NCI-H128 (cell line): Measurements from ENCODE around the gene DHPS.
"Not testable (repeated sequence)": the region's sequence is repeated elsewhere in the genome, so short reads cannot be mapped to it uniquely, and the experiment has no call there.

Source experiments
- DNase-seq: peaks from one replicate; lab custom pipeline; 2025; ENCODE audit not compliant: unreplicated experiment; lab: John Stamatoyannopoulos, UW

Gene DHPS

DNA sequence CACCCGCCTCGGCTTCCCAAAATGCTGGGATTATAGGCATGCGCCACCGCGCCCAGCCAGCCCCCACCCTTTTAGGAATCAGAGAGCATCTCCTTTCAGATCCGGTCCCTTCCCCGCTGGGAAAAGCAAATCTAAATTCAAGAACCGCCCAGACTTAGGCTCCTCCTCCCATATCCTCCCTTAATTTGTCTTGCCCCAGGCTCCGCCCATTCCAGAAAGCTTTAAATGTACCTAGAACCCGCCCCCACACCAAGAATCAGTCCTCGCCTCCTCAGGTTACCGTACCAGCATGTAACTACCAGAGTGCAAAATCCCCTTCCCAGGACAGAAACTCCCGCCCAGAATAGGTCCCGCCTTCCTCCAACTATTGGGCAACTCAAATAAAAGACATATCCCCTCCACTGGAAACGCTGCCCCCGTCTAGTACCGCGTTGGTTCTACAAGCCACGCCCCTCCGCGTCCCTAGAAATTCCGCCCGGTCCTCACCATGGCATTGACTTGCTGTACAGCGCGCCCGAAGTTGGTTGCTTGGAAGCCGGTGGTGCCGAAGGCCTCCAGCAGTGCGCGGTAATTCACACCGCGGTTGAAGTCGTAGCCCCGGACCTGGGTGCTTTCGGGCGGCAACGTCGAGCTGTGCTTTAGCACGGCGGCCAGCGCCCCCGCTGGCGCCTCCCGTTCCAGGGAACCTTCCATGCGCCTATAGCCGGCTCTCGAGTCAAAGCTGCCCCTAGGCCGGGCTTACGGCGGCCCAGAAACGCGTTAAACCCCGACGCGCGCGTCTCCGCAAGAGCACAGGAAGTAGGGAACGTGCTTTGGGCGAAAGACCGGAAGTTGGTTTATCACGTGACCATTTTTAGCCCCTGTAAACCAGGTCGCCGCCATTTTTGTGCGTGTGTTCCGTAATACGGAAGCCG is at the start of gene DHPS:
Gene DHPS, minus strand, starts transcription at position 807 of the 914 bp plus-strand sequence. Its CDS starts 114 bp downstream, at position 693.
- peak; percentile 91 for DNase-seq

DNA sequence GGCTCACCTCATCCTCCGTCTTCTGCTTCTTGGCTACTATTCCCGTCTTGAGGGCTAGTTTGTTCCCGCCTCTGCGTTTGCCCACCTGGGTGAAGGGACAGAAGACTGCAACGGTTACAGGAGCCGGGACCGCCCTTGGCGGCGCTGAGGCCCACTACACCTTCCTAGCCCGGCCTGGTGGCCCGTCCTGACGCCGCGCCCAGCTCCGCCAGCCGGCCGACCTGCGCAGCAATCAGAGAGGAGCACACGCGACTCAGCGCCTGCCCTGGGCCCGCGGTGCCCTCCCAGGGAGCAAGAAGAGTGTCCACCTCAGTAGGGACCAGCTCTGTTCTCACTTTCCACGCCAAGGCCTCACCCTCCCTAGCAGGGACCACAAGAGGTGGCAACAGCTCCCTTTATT is 49.7 kb upstream of the DHPS start:
- no peak for DNase-seq

DNA sequence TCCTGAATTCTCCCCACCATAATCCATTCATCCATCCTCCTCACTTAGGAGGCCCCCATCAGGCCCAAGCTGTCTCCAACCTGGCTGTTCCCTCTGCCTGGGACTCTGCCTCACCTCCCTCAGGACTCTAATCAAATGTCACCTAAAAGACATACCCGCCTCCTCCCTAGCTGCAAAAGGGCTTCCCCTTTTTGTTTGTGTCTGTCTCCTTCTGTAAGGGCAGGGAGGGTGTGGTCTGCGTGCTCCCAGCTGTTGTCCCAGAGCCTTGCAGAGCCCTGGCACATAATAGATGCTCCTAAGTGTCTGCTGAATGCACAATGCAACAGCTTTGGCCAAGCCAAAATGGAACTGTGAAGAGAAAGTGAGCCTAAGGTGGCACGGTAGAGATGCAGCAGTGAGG is 48.4 kb upstream of the DHPS start:
- no peak for DNase-seq

DNA sequence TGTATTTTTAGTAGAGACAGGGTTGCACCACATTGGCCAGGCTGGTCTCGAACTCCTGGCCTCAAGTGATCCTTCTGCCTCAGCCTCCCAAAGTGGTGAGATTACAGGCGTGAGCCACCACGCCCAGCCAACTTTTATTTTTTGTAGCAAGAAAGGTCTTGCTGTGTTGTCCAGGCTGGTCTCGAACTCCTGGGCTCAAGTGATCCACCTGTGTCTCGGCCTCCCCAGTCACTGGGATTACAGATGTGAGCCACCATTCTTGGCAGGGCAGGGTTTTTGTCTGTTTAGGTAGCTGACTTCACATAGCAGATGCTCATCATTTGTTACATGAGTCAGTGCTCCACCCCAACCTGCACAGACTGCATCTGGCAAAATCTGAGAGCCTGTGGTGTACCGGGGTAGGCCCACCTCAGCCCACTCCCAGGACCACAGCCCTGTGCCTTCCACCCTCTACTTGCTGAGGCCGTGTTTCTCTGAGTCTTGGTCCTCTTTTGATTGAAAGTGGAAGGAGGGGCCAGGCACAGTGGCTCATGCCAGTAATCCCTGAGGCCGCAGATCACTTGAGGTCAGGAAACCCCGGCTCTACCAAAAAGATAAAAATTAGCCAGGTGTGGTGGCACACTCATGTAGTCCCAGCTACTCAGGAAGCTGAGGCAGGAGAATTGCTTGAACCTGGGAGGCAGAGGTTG is 46.2 kb upstream of the DHPS start:
- DNase-seq, result no peak

DNA sequence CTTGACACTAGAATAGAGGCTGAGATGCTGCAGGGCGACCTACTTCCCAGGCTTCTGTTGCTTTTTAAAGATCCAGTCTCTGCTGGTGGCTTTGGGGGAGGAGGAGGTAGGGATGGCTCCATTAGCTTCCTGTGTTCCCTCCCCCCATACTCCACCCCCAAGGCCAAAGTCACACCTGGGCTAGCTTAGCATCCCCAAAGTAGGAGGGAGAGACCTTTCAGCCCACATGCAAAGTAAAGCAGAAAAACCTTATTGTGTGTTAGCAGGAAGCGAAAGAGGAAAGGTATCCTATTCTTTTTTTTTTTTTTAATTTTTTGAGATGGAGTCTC is 45.3 kb upstream of the DHPS start:
- DNase-seq, result no peak

DNA sequence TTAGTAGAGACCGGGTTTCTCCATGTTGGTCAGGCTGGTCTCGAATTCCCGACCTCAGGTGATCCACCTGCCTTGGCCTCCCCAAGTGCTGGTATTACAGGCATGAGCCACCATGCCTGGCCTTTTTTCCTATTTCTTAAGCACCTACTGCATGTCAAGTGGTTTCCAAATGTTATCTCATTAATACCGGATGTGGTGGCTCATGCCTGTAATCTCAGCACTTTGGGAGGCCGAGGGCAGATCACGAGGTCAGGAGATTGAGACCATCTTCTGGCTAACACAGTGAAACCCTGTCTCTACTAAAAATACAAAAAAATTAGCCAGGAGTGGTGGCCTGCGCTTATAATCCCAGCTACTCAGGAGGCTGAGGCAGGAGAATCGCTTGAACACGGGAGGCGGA is 43.9 kb upstream of the DHPS start:
- DNase-seq, result not testable (repeated sequence)

DNA sequence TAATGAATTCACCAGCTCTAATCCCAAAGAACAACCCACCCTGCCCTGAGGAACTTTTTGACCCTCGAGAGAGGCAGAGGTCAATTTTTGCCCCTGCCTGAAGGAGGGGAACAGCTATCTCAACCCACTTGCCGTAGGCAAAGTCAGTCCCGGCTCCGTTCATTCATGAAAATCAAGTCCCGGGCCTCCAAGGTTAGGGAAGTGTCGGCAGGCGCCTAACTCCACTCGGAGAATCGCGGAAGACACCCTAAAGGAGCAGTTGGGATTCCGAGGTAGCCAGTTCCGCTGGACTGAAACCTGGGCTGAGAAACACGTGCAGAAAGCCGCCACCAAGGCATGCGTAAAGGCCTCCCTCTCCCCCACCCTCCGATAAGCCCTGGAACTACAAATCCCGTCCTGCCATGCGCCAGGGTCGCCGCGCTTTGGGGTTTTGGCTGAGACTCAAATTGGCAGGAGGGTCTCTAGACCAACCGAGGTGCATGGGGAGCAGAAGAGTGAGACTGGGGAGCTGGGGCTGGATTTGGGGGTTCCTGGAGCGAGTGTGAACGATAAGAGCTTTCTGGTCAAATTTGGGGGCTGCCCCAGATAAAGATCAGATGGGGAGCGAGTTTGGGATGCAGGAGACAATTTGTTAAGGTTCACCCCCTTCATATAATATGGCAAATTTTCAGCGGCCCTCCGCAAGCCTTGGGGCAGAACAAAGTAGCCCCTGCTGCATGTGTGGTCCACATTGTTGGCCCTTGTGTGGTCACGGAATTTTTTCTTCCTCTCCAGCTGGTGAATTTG is 42.2 kb upstream of the DHPS start, which contains the start of gene TNPO2:
Gene TNPO2, minus strand, starts transcription at position 292 of the 786 bp plus-strand sequence. CDS start 2,955 bp downstream, outside the sequence.
- peak; percentile 24 for DNase-seq

DNA sequence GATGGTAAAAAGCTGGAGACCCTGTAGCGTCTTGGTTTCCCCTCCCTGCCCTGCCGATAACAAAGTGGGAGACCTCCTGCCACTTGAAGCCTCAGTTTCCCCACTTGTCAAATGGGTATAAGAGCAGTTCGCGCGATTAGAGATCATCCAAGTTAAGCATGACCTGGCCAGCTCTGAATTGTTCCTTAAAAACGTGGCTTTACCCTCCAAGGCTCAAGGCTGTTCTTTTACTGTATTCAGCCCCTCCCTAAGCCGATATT is 41.6 kb upstream of the DHPS start:
- no peak for DNase-seq

DNA sequence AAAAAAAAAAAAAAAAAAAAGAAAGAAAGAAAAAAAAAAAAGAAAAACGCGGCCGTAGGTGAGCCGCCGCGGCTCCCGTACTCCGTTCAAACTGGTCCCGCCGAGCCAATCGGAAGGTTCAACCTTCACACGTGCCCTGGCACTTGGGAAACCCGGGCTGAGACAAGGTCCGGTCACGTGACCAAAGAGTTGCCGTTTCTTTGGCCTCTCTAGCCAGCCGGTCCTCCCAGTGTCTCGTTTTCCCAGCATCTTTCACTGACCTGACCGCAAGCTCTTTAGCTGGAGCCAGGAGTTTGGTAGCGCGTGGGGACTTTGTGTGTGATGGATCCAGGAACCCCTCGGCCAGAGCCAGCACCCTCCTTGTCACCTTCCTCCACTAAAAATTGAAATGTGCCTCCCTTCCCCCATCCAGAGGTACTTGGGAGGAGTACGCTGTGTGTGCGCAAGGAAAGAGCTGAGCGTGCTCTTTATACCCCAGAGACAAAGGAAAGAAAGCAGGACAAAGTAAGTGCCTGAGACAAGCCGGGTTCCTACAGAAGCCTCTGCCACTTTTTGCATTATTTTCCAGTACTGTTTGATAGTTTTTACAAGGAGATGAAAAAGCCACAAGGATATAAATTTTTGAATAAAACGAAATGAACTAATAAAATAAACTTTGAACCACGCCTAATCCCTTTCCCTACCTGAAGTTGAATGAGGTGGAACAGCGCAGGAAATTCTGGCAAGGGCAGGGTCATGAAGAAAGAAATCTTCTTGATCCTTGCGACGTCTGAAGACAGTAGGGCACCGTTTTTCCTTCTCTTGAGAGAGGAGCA is 41.1 kb upstream of the DHPS start:
- peak; percentile 98 for DNase-seq

DNA sequence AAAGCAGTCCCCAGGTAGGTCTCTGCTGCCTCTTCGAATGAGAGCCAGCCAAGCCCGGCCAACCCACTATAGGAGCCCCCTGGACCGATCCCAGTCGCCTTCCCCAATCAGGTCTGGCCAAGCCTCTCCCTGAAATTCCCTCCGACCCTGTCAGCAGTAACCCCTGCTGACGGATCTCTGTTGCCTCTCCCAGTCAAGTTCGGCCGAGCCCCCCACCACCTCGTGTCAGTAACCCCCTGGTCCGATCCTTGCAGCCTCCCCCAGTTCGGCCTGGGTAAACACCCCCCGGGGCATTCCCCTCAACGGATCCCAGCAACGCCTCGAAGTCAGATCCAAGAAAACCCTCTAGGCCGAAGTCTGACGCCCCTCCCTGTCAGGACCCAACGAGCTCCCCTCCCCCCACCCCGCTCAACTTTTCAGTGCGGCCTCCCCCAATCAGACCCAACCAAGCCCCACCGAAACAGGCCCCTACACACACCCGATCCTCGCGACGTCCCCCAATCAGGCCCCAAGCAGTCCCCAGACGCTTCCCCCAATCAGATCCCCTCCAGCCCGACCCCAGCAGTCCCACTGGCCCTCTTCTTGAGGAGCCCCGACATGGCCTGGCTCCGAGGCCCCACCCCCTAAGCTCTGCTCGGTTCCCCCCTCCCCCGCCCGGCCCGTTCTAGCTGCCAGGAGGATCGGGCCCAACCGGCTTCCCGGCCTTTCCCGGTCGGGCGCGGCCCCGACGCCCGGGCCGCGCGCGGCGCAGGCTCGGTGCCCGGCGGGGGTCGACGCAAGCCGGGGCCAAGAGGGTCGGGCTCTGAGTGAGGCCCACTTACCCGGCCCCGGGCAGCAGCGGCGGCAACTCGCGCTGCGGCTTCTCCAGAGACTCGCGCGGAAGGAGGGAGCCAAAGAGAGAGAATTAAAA is 40.2 kb upstream of the DHPS start:
- DNase-seq, result no peak

DNA sequence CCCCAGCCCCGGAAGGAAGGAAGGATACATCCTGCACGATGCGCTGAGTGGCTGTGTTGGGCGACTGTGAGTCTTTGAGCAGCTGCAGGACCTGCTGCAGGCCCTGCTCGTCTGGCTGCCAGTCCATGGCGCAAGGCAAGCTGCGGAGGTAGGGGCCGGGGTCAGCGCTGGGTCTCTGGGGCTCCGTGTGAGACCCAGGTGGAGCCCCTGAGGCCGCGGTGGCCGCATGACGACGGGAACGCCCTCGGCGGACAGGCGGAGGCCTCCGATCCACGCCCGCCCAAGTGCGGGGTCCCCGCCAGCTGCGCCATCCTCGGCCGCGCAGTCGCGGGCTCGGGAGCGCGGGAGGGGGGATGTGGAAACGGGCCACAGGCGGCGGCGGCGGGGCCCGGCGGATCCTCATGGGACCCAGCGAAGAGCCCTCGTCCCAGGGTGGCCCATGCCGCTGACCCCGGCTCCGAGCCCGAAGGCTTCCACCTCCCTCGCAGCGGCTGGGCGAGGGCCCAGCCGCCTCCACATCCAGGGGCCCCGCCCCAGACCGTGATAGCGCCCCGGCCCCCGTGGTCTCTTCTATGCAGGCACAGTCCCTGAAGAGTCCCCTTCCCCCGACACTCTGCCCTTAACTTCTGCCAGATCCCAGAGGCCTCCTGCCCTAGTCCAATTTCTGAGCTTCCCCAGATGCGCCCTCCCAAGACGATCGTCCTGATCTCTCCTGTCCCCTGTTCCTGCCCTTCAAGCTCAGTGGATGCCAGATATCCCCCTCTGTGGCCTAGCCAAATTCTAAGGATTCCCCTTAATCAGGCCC is 39.4 kb upstream of the DHPS start:
- DNase-seq, result no peak

DNA sequence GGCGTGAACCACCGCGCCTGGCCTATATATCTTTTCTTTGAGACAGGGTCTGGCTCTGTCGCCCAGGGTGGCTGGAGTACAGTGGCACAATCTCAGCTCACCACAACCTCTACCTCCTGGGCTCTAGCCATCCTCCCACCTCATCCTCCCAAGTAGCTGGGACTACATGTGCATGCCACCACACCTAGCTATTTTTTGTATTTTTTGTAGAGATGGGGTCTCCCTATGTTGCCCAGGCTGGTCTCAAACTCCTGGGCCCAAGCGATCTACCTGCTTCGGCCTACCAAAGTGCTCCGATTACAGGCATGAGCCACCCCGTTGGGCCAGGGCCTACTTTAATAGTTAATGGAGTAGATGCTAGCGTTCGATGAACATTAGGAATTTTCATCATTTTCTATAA is 38.6 kb upstream of the DHPS start:
- no peak for DNase-seq

DNA sequence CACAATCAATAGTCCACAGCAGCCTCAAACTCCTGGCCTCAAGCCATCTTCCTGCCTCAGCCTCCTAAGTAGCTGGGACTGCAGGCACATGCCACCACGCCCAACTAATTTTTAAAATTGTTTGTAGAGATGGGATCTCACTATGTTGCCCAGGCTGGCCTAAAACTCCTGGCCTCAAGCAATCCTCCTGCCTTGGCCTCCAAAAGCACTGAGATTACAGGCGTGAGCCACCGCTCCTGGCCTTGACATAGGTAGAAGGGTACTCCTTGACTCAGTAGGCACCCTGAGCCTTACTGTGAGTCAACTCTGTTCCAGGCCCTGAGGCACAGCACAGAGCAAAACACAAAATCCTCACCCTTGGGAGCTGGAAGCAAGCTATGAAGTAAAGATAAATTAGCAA is 34.2 kb upstream of the DHPS start:
- DNase-seq, result no peak

DNA sequence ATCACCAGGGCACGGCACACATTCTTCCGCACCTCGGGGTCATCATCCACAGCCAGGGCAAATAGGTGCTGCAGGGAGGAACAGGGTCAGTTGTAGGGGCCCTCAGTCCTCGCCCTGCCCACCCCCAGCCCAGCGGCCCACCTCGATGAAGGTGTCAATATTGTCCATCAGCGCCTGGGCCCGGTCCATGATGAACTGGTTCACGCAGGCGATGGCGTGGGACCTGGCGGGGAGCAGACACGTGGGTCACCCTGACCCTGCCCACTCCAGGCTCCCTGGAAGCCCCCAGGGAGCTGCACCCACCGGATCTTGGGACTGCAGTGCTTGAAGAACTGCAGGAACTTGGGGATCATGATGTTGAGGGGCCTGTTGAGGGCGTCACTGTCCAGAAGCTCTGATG is 33.4 kb upstream of the DHPS start:
- DNase-seq, result no peak

DNA sequence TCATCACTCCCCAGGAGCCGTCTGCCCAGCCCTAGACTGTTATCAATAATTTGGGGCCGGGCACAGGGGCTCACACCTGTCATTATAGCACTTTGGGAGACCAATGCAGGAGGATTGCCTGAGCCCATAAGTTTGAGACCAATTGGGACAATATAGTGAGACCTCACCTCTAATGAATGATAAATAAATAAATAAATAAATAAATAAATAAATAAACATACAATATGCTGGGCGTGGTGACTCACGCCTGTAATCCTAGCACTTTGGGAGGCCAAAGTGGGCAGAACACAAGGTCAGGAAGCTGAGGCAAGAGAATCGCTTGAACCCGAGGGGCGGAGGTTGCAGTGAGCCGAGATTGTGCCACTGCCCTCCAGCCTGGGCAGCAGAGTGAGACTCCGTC is 31.6 kb upstream of the DHPS start:
- not testable (repeated sequence) for DNase-seq

DNA sequence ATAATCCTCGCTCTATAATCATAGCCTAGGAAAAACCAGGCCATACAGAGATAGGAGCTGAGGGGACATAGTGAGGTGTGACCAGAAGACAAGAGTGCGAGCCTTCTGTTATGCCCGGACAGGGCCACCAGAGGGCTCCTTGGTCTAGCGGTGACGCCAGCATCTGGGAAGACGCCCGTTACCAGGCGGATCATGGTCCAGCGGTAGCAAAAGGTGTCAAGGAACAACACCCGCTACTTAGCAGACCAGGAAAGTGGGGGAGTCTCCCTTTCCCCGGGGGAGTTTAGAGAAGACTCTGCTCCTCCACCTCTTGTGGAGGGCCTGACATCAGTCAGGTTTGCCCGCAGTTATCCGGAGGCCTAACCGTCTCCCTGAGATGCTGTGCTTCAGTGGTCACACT is 30.4 kb upstream of the DHPS start:
- not testable (repeated sequence) for DNase-seq

DNA sequence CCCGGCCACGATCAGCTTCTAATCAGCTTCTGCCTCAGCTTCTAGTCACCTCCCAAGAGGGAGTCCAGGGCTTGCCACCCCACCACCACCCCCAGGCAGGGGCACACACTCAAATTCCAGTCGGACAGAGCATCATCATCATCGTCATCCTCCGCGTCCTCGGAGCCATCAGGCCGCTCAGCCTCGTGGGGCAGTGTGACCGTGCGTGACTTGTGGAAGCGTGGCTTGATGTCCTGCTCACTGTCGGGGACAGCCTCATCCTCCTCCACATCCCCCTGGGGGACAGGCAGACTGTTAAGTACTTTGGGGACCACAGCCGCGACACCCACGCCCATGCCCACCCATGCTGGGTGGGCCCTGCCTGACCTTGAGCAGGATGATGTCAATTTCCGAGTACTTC is 29.5 kb upstream of the DHPS start:
- no peak for DNase-seq

DNA sequence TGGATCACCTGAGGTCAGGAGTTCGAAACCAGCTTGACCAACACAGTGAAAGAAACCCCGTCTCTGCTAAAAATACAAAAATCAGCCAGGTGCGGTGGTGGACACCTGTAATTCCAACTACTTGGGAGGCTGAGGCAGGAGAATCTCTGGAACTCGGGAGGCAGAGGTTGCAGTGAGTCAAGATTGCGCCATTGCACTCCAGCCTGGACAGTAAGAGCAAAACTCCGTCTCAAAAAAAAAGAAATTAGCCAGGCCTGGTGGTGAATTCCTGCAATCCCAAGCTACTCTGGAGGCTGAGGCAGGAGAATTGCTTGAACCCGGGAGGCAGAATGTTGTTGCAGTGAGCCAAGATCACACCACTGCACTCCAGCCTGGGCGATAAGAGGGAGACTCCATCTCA is 27.0 kb upstream of the DHPS start:
- no peak for DNase-seq

DNA sequence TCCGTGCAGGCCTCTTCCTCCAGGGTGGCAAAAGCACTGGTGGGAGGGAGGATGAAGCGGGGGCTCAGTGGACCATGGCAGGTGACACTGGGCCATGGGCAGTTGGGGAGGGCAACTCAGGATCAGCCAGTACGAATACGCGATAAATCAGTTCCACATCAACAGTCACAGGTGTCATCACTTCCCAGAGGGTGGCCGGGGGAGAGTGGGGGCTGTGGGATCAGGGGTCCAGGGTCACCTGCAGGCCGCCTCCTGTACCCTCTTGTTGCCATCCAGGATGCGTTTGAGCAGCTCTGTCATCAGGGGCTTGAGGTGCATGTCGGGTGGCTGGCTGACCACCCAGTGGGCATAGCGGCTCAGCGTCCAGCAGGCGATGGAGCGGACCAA is 24.6 kb upstream of the DHPS start:
- no peak for DNase-seq
